Vagina (tissue), 2 donors: ENCODE data around the gene ZC3H12C.

Experiments used
- CTCF ChIP-seq, 3 experiments: fragments of 450-650 bp in 2 of 3; fragments of 200-600 bp in 1 of 3; sonication (generic) in 1 of 3; IDR thresholded peaks; one replicate each; pipeline ENCODE4 v1.5.1; 2017 to 2019; ENCODE audit warnings: antibody characterized with exemption in 3 of 3, mild to moderate bottlenecking in 2 of 3, moderate library complexity in 2 of 3
- POLR2A ChIP-seq, 2 donors: fragments of 450-650 bp; IDR thresholded peaks; one replicate each; pipeline ENCODE4 v1.6.1; 2017; ENCODE audit warnings: antibody characterized with exemption in 2 of 2, mild to moderate bottlenecking in 2 of 2, moderate library complexity in 2 of 2

GRCh38 chr11:110085255-110085838 is 7.8 kb upstream of the ZC3H12C start:
- TF ChIP-seq CTCF (IDR thresholded peaks at IDR 0.05) (no peak), POLR2A (IDR thresholded peaks at IDR 0.05) (no peak)
